Raji (cell line): ENCODE results near the gene CCDC28B.

Experiments
- POLR2A ChIP-seq: IDR thresholded peaks from 2 replicates; pipeline ENCODE4 v1.6.1; 2011; ENCODE audit warnings: low read depth, low read length, control low read depth; ENCODE audit not compliant: insufficient read depth

The CCDC28B gene

DNA sequence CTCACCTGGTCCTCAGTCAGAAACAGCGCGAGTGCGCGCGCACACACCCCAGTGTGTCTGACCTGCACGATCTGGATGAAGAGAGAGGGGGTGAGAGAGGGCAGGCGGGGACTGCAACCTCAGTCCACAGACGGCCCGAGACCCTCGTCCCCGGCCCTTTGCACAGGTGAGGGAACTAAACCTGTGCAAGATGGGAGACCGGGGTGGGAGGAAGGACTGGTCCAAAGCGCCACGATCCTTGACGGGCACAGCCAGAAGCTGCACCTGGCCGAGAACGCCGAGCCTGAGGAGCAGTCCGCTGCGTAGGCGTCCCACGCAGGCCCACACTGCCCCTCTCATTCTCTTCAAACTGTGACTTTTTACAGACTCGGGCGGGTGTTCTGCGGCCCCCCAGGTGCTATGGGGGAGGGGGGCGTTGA, 4.6 kb downstream of the CCDC28B start:
- no peak for TF ChIP-seq POLR2A

DNA sequence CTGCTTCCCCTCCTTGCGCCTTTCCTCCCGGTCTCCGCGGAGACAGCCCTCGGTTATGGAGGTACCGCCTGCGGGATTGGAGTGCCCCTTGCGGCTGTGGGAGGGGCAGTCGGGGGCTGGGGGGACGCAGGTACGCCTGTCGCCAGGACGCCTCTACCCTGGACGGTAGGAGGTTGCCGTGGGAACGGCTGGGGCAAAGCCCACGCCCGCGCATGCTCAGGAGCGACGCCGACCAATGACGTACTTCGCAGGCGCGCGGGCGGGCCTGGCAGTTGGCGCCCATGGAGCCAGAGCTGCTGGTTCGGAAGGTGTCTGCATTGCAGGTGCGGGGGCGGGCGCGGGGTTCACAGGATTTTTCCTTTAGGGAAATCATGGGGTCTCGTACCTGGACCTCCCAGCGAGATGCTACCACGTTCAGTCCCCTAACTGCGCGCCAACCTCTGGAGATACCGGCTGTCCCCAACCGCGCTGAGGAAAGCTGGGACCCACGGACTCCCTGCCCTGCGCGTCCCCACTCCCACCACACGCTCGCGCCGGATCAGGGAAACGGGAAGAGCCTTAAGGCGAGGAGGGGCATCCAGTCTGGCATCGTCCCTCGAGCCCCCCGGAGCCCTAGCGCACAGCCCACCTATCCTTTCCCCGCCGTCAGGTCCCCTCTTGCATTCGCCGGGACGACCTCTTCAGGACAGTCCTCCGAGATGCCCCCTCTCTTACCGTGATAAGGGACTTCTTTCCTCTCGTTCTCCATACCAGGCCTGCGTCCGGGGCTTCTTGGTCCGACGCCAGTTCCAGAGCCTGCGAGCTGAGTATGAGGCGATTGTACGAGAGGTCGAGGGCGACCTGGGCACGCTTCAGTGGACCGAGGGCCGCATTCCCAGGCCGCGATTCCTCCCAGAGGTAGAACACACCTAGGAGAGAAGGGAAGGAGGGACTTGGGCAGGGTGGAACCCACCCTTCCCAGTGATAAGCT, 5.3 kb downstream of the CCDC28B start, which contains the start of gene IQCC:
Gene IQCC (plus strand): TSS at position 271 of the 970 bp plus-strand sequence. CDS start 11 bp downstream, at position 282.
- peak; percentile 90 for TF ChIP-seq POLR2A

DNA sequence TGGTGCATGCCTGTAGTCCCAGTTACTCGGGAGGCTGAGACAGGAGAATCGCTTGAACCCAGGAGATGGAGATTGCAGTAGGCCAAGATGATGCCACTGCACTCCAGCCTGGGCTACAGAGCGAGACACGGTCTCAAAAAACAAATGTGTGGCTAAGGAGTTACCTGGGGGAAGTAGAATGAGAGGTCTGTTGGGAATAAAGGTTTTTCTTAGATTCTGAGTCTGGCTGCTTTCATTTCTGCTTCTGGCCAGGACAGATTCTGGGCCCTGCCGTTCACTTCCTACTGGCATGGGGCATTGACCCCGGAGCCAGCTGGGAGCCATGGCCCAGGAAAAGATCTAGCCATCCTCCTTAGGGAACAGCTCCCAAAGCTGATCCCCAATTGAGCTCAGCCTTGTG, 8.1 kb downstream of the CCDC28B start:
- TF ChIP-seq POLR2A = no peak

DNA sequence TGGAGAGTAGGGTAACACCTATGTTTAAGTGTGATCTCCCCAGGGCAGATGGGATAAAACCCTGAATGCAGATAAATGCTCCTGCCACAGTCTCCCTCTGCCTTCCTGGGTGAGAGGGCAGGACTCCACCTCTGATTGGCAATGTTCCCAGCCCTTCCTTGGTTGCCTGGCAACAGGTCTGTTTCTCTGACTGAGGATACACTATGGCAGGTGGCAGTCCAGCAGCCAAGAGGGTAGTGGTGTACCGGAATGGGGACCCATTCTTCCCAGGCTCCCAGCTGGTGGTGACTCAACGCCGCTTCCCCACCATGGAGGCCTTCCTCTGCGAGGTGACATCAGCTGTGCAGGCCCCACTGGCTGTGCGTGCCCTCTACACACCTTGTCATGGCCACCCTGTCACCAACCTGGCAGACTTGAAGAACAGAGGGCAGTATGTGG, 8.5 kb downstream of the CCDC28B start, which contains the start of gene DCDC2B:
Gene DCDC2B (plus strand): TSS at position 199 of the 438 bp plus-strand sequence. CDS start 5 bp downstream, at position 204.
- no peak; the same call in 1 of the 2 replicates for TF ChIP-seq POLR2A

DNA sequence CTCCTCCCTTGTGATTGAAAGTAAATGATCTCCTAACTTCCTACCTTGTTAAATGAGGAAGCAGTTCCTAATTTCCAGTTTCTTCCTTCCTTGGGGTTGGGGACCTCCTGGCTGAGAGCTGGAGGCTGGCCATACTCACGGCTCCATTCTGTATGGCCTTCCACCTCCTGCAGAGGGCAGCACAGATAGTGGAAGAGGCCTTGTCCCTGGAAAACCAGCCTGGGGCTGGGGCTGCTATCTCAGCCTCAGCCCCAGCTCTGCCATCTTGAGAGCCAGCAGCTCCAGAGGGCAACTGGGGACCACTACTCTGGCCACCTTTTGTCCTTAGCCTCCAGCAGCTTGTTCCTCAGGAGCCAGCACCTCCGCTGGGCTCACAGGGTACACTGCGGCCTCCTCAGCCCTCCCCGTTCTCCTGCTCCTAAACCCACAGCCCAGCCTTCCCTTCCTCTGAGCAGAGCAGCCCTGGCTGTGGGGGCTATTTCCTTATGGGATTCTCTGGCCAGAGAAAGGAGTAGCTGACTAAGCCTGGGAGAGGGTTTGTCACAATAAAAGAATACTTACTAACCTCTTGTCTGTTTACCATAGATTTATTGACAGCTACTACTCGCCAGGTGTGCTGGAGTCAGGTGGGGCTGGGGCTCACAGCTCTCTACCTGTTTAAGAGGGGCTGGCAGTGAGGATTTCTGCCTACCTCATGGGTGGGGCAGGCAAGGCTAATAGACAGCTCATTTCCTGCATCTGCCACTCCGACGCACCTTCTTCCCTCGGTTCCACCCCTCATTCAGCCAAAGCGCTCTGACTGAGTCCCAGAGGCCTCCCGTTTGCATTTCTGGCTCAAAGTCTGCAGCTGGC, 15.5 kb downstream of the CCDC28B start:
- no peak for TF ChIP-seq POLR2A

DNA sequence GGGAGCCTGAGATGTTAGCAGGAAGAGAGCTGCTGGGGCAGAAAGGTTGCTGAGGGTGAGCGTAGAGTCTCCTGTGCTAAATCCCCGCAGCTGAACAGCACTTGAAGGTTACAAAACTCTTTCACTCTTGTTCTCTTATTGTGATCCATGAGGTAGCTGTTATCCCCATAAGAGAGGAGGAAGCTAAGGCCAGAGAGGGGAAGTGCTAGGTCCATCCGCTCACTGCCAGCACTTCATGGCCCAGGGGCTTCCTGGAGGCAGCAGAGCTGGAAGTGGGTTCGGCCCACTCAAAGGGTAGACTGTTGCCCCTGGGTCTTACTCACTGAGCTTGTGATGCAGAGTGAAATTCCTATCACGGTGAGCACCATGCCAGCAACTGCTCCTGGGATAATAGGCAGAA, 16.2 kb downstream of the CCDC28B start:
- no peak for TF ChIP-seq POLR2A

DNA sequence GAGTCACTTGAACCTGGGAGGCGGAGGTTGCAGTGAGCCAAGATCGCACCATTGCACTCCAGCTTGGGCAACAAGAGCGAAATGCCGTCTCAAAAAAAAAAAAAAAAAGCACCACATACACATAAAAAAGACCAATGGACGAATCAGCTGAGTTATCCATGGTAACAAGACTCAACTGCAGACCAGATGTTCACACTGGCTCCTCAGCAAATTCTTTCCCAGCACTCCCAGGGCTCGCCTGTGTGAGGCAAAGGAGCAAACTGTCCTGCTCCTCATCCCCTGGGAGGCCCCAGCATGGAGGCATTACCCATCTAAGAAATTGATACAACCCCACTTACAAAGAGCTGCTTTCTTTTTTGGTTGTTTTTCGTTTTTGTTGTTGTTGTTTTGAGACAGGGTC, 18.6 kb downstream of the CCDC28B start:
- no peak for TF ChIP-seq POLR2A

DNA sequence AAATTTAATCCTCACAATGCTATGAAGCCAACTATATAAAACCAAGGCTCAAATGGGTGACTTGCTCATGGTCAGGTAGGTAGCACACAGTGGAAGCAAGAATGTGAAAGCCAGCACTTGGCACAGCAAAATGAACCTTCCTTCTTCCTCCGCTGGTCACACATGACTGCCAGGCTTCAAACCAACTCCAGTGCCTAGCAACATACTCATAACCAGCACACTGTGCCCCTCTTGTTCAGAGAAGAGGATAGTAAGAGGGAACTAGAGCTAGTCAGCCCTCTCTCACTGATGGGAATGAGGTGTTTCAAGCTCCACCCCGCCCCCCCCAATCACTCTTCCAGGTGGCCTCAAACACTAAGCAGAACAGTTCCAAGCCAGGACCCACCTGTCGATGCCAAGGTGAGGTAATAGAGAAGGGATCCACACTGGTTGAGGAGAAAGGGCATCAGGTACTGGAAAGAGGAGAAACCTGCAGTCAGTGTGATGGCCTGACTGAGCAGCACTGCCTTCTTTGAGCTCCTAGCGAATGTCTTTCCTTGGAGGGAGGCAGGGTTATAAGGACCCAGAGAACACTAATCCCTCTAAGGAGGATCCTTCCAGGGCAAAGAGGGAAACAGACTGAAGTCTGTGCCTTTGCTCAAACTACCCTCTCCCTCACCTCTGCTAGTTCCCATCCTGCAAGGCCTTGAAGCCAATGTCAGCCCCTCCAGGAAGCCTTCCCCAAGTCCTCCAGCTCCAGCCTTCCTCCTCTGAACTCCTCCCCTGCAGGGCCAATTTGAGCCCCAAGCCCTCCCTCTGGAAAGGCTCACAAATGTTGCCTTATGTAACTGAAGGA, 20.6 kb downstream of the CCDC28B start:
- TF ChIP-seq POLR2A = no peak

DNA sequence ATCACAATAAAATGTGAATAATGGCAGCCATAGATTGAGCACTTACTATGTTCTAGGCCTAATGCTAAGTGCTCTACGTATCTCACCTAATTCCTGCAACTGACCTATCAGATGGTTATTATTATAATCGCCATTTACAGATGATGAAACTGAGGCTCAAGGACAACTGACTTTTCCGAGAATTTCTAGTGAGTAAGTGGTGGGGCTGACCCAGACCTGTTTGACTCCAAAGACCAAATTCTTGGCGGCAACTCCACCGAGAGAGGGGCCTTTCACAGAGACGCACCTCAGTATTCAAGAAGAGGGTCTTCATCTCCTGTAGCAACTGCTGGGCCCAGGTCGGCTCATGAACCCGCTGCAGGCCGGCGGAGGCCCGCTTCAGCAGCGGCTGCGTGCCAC, 21.2 kb downstream of the CCDC28B start:
- TF ChIP-seq POLR2A = no peak

DNA sequence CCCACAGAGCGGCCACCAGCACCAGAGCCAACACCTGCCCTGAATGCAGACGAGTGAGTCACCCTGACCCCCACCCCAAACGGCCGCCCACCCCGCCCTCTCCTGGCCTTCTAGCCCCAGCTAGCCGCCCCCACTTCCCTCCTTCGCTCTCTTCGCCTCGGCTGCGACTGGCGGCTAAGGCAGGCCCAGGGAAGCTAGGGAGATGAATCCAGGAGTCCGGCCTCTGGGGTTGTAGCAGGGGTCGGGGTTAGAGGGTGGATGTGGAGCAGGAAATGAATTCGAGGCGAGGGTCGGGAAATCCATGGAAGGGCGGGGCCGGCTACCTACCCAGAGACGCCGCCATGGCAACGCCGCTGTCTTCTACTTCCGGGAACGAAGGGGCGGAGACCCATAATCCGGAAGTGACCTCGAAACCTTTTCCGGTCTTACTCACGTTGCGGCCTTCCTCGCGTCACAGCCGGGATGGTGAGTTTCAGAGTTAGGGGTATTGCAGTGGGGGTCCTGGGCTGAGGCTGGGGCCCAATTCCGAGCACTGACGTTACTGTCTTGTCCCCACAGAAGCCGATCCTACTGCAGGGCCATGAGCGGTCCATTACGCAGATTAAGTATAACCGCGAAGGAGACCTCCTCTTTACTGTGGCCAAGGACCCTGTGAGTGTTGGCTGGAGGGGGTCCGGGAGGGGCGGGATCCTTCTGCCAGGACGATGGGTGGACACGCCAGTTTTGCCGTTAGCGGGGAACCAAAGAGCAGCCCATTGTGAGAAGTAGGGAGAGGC, 21.8 kb downstream of the CCDC28B start, which contains the start of the genes EIF3I and TMEM234:
Gene EIF3I (plus strand): TSS at position 428 of the 776 bp plus-strand sequence. CDS start 35 bp downstream, at position 463.
Gene TMEM234 (minus strand): TSS at position 374 of the 776 bp plus-strand sequence. CDS start 31 bp downstream, at position 343.
- TF ChIP-seq POLR2A = peak; percentile 93

DNA sequence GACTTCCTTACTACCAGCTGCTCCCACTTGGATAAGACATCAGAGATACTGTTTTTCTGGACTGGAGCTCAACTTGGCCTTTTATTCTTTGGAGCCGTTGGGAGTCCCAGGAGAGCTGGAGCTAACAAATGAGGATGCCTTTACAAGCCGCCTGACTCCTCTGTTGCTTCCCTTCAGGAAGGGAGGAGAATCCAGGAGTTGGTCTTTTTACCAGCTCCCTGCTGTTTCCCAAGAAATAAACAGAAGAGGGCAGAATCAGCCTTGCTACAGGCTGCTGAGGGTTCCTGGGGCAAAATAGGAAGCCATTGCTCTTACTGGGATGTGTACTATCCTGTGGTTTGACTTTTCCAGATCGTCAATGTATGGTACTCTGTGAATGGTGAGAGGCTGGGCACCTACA, 23.3 kb downstream of the CCDC28B start:
- TF ChIP-seq POLR2A = no peak

DNA sequence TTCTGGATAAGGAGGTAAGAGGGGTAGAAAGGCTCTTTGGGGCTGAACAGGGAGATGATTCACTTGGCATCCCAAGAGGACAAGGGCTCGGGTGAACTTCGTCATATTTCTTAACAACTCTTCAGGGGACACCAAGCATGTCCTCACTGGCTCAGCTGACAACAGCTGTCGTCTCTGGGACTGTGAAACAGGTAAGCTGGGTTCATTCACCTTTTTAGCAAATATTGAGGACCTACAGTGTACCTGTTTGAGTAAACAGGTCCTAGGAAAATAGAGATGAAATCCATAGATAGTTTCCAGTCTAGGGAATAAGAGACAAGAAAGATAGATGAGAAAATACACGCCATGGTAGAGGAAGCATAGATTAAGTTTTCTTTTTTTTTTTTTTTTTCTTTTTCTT, 23.9 kb downstream of the CCDC28B start:
- TF ChIP-seq POLR2A = no peak

DNA sequence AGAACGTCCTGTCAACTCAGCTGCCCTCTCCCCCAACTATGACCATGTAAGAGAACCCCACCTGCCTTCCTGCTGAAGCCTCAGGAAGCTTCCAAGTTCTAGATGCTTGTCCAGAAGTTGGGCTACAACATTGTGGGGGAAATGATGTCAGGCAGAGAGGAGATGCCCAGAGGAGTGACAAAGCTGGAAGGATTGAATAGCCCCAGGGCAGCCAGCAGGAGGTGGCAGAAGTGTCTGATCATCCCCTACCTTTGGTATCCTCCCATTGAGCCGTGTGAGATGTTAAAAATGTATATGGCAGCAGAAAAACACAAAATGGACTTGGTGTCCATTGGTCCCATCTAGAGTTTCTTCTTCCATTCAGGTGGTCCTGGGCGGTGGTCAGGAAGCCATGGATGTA, 28.4 kb downstream of the CCDC28B start:
- no peak for TF ChIP-seq POLR2A
